ENCODE measurements around the gene TF. TPM values are rescaled to one million over a fixed set of nuclear protein-coding genes. Genes with fewer than 3 reads are reported as not detected.

Gene TF
- total and polyA plus RNA-seq, 12 donors: 0.24 to 11.6 (median 3.5) TPM

DNA sequence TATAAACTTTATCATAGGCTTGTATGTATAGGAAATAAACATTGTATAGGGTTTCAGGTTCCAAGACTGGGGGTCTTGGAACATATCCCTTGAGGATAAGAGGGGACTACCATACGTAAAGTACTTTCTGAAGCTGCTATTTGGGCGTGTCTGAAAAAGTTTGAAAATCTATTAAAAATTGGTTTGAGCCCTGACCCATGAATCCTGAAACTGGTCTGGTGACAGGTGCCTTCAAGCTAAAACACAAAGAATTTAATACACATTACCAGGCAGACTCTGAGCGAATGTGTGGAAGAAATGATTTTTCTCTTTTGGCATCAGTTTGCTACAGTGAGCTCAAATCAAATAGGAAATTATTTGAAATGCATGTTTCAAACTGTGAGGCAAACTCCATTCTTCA is 16.3 kb downstream of the TF start:
- intact Hi-C loops (cut with DNase I): no loop called here
- H3K27me3 ChIP-seq: no peaks in the 10 kb centered on the region
- H3K4me1 ChIP-seq: peaks cover 0 to 17% (median 8%) of the 10 kb centered on the region in 9 donors
- H3K36me3 ChIP-seq: no peaks in the 10 kb centered on the region
- H3K9me3 ChIP-seq: no peaks in the 10 kb centered on the region
- TF ChIP-seq, protein P1, sequence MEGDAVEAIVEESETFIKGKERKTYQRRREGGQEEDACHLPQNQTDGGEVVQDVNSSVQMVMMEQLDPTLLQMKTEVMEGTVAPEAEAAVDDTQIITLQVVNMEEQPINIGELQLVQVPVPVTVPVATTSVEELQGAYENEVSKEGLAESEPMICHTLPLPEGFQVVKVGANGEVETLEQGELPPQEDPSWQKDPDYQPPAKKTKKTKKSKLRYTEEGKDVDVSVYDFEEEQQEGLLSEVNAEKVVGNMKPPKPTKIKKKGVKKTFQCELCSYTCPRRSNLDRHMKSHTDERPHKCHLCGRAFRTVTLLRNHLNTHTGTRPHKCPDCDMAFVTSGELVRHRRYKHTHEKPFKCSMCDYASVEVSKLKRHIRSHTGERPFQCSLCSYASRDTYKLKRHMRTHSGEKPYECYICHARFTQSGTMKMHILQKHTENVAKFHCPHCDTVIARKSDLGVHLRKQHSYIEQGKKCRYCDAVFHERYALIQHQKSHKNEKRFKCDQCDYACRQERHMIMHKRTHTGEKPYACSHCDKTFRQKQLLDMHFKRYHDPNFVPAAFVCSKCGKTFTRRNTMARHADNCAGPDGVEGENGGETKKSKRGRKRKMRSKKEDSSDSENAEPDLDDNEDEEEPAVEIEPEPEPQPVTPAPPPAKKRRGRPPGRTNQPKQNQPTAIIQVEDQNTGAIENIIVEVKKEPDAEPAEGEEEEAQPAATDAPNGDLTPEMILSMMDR (IDR thresholded peaks at IDR 0.05): no peak
- H3K4me3 ChIP-seq: no peak overlapping the region
- DNase-seq (no peak), ATAC-seq (no peak)
- H3K27ac ChIP-seq: no peak overlapping the region
- 64 to 95% methylated on average over 3 of the region's 3 CpGs for WGBS, 2 donors

DNA sequence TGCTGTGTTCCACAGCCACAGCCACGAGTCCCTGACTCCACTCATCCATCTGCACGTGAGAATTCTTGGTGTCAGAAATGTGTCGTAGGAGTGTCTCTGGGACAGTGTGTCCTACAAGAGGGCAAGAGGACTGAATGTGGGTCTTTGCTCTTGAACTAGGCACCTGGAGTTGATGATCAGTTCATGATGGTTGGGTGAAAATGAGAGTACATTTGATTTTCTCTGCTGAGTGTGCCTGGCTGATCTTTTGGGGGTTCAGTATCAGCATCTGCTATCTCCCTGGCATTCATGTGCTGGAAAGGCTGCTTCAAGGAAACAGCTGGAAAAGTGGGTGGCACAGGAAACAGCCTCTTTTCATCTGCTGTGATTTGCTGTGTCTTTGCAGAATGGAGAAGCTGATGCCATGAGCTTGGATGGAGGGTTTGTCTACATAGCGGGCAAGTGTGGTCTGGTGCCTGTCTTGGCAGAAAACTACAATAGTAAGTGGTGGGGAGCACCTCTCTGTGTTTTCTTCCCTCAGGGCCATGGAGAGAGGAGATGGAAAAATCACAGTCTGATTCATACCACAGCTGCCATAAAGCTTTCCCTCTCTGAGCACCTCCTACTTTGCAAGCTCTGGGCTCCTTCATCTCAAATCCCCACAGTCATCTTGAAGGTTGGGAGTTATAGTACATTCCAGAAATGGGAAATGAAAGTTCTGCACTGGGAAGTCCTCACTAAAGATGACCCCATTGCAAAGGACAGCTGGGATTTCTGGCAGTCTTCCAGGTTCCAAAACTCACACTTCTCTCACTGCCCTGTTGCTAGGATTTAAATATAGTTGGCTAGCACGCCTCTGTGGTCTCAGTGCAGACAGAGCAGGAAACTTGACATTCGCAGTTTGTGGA is 17.8 kb downstream of the TF start:
- DNase-seq (peak in 1 of 2 donors; percentile 68), ATAC-seq (peak; percentile 30 to 93 (median 87))
- H3K27me3 ChIP-seq: no peaks in the 10 kb centered on the region
- 57% methylated on average over 6 of the region's 6 CpGs for WGBS, 2 donors
- intact Hi-C loops (cut with DNase I): no loop called here
- TF ChIP-seq, protein P1 (IDR thresholded peaks at IDR 0.05): no peak
- no peaks in the 10 kb centered on the region for H3K9me3 ChIP-seq
- no peak overlapping the region for H3K4me3 ChIP-seq
- H3K4me1 ChIP-seq: peaks cover 0 to 17% (median 8%) of the 10 kb centered on the region in 9 donors
- no peaks in the 10 kb centered on the region for H3K36me3 ChIP-seq
- H3K27ac ChIP-seq: no peak overlapping the region

DNA sequence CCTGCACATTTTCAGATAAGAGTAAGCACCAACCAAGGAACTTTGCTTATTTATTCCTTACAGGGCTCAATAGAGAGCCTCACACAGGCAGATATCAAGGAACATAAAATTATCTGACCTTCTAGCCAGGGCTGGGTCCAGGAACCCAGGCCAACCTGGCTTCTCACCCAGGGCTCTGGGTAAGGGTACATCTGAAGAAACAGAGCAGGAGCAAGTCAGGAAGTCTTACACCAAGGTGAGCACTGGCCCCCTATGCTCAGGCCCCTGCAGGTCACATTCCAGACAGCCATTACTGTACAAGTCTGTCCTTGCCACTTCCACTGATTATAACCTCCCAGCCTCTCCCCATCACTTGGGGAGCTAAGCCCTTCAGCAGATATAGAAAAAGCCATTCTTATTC is 19.1 kb downstream of the TF start:
- Histone ChIP-seq H3K36me3 (no peaks in the 10 kb centered on the region), H3K27me3 (no peaks in the 10 kb centered on the region), H3K9me3 (no peaks in the 10 kb centered on the region), H3K4me3 (no peak overlapping the region), H3K27ac (no peak overlapping the region), H3K4me1 (peaks cover 0 to 17% (median 8%) of the 10 kb centered on the region in 9 donors)
- no peak for ATAC-seq
- DNase-seq: no peak
- intact Hi-C loops (cut with DNase I): no loop called here
- TF ChIP-seq, protein P1 (IDR thresholded peaks at IDR 0.05): no peak

DNA sequence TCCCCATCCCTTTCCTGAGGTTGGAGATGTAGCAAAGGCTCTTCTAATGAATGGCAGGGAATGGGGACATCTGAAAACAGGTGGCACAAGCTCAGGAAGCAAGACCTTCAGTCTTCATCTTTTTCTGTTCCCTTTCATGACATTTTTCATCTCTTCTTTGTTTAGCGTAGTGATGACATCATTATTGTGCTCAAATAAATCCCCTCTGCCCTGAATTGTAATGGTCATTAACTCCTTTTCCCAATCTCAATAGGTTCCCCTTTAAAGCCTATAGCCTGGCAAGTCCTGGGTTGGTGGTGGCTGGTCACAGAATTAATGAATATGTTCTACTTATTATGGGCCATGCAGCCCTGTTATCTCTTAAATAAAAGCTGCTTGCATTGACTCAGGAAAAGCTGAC is 21.4 kb downstream of the TF start:
- H3K27me3 ChIP-seq: no peaks in the 10 kb centered on the region
- peaks cover 0 to 17% (median 8%) of the 10 kb centered on the region in 9 donors for H3K4me1 ChIP-seq
- H3K4me3 ChIP-seq: no peak overlapping the region
- 85 to 88% methylated on average over 1 of the region's 1 CpG for WGBS, 2 donors
- DNase-seq (no peak), ATAC-seq (no peak)
- TF ChIP-seq, protein P1 (IDR thresholded peaks at IDR 0.05): no peak
- H3K27ac ChIP-seq: no peak overlapping the region
- intact Hi-C loops (cut with DNase I): no loop called here
- no peaks in the 10 kb centered on the region for H3K36me3 ChIP-seq
- H3K9me3 ChIP-seq: no peaks in the 10 kb centered on the region

Measured in heart right ventricle (tissue), 16 donors.